GM12878 (cell line): ENCODE results near the gene TRIP11.

ENCODE experiments used
- PRDM15 ChIP-seq: fragments of 450-650 bp; formaldehyde crosslinking; IDR thresholded peaks from 2 replicates; pipeline ENCODE4 v1.4.0; 2020; ENCODE audit warnings: mild to moderate bottlenecking, moderate library complexity
- ZZZ3 ChIP-seq: IDR thresholded peaks from 2 replicates; pipeline ENCODE4 v1.6.1; 2011; ENCODE audit warnings: low read depth; ENCODE audit not compliant: control insufficient read depth, insufficient read length

GRCh38 chr14:91964011-91964410 is 75.8 kb downstream of the TRIP11 start:
- TF ChIP-seq PRDM15 (CRISPR knock-in tag) (no peak), ZZZ3 (no peak)
